T-helper 2 cell treated with Interferon-gamma antibody and Interleukin-4, amounts not matched to agents 100 ng/mL and 5 ng/mL, for 36 hours (primary cell): ENCODE data around the gene DHX38. TPM values are rescaled to one million over a fixed set of nuclear protein-coding genes. Genes with fewer than 3 reads are reported as not detected.

Experiments used
- intact Hi-C: fragments of 100-400 bp; cut with micrococcal nuclease; formaldehyde crosslinking; loops from one replicate; pipeline ENCODE4 v1.15.1; 2023
- total RNA-seq: library from RNA; stranded (reverse); gene quantifications from 2 replicates; pipeline ENCODE4 v1.2.3, GENCODE V29; 2022

The DHX38 gene
- total RNA-seq, 1 donor from 2014 or later = 79.1 TPM

GRCh38 chr16:72159801-72160200, 66.2 kb downstream of the DHX38 start:
- intact Hi-C loops = no loop called here

DNA sequence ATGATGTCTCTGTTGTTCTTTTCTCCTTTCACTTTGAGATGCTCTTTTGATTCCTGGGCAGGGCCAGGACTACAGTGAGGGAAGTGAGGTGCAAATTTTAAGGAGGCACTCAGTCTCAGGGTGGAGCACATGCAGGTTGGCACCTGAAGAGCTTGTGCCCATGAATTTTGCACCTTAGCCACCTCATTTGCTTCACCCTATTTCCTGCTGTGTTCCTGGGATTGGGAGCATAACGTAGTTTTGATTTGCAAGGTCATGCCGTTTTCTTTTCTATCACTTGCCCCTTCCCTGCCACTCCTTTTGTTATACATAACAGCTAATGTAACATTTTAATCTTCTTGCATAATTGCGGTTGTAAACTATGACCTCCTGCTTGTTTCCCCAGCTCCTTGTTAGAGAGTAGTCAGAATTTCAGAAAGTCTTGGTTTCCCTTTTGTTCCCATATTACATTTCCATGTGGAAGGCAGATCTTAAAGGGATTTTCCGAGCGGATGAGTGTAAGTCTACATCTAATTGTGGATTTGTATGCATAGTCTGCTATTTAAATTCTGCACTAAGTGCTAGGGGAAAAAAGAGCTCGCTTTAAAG, 68.6 kb downstream of the DHX38 start:
- intact Hi-C loops = no loop called here

Other genes with a start within 250 kb of the DHX38 start
- 20.7 and 21.8 TPM in 2 replicates for gene ATXN1L, start 247.9 kb upstream of the DHX38 start, total RNA-seq
- gene ZNF821, start 209.7 kb upstream of the DHX38 start, total RNA-seq = 4.5 and 5.3 TPM in 2 replicates
- 160 and 176 TPM in 2 replicates for gene IST1, start 198.3 kb upstream of the DHX38 start, total RNA-seq
- gene PKD1L3, start 93.4 kb upstream of the DHX38 start, total RNA-seq = 0.05 and 0.09 TPM in 2 replicates
- 15.0 and 16.3 TPM in 2 replicates for gene DHODH, start 85.1 kb upstream of the DHX38 start, total RNA-seq
- gene HP, start 39.3 kb upstream of the DHX38 start, total RNA-seq = not detected in 2 replicates
- gene HPR, start 30.6 kb upstream of the DHX38 start, total RNA-seq = not detected in 2 replicates
- 13.2 and 15.3 TPM in 2 replicates for gene TXNL4B, start 227 bp upstream of the DHX38 start, total RNA-seq
- gene PMFBP1, start 78.3 kb downstream of the DHX38 start, total RNA-seq = 1.1 and 2.5 TPM in 2 replicates